Loucy (cell line): Measurements from ENCODE around the gene OR2AG1.

ENCODE experiments used
- H2AFZ ChIP-seq: fragments of 200-600 bp; sonication (generic); 2 replicates; pipeline ENCODE4 v1.6.0; 2016; ENCODE audit warnings: antibody characterized with exemption, mild to moderate bottlenecking, low read length, moderate library complexity
- H3F3A ChIP-seq: fragments of 200-600 bp; 2 replicates; pipeline ENCODE4 v1.6.0; 2016; ENCODE audit warnings: antibody characterized with exemption, low read depth, mild to moderate bottlenecking
- H3K27me3 ChIP-seq: fragments of 200-600 bp; sonication (generic); 2 replicates; pipeline ENCODE4 v1.6.1; 2014; ENCODE audit warnings: low read length, mild to moderate bottlenecking; ENCODE audit not compliant: insufficient read depth, poor library complexity, severe bottlenecking
- H3K36me3 ChIP-seq: fragments of 200-600 bp; sonication (generic); 2 replicates; pipeline ENCODE4 v1.6.1; 2016; ENCODE audit warnings: low read length; ENCODE audit not compliant: insufficient read depth
- H3K4me1 ChIP-seq: fragments of 200-600 bp; sonication (generic); 2 replicates; pipeline ENCODE4 v1.5.1; 2014; ENCODE audit warnings: low read length, mild to moderate bottlenecking; ENCODE audit not compliant: insufficient read depth, poor library complexity, severe bottlenecking
- H3K4me2 ChIP-seq: fragments of 200-600 bp; sonication (generic); 2 replicates; pipeline ENCODE4 v1.6.0; 2014; ENCODE audit warnings: antibody characterized with exemption, low read length, low read depth, mild to moderate bottlenecking; ENCODE audit not compliant: poor library complexity, severe bottlenecking
- H3K4me3 ChIP-seq: fragments of 200-600 bp; sonication (generic); 2 replicates; pipeline ENCODE4 v1.5.1; 2014; ENCODE audit warnings: low read length, mild to moderate bottlenecking, mixed read lengths; ENCODE audit not compliant: poor library complexity, severe bottlenecking
- H3K79me2 ChIP-seq: fragments of 200-600 bp; sonication (generic); 2 replicates; pipeline ENCODE4 v1.6.1; 2014; ENCODE audit warnings: low read length; ENCODE audit not compliant: insufficient read depth
- H3K9ac ChIP-seq: fragments of 200-600 bp; sonication (generic); 2 replicates; pipeline ENCODE4 v1.6.0; 2014; ENCODE audit warnings: mild to moderate bottlenecking, low read depth, low read length, moderate library complexity; ENCODE audit not compliant: poor library complexity, severe bottlenecking
- H3K9me2 ChIP-seq: fragments of 200-600 bp; sonication (generic); replicated peaks from 2 replicates; pipeline ENCODE4 v1.6.1; 2016; ENCODE audit warnings: low read depth, low read length, mixed read lengths
- H3K9me3 ChIP-seq: fragments of 200-600 bp; sonication (generic); 2 replicates; pipeline ENCODE4 v1.6.1; 2014; ENCODE audit warnings: mild to moderate bottlenecking, antibody characterized with exemption, low read length, low read depth; ENCODE audit not compliant: insufficient read depth
- H4K20me1 ChIP-seq: fragments of 200-600 bp; sonication (generic); 2 replicates; pipeline ENCODE4 v1.6.0; 2014; ENCODE audit warnings: antibody characterized with exemption, low read length, mild to moderate bottlenecking; ENCODE audit not compliant: insufficient read depth, poor library complexity, severe bottlenecking
- CTCF ChIP-seq: fragments of 200-600 bp; sonication (generic); conservative IDR thresholded peaks from 2 replicates; pipeline ENCODE4 v1.5.1; 2014; ENCODE audit warnings: mild to moderate bottlenecking, antibody characterized with exemption, low read length
- EZH2phosphoT487 ChIP-seq: fragments of 200-600 bp; IDR thresholded peaks from 2 replicates; pipeline ENCODE4 v1.6.1; 2018; ENCODE audit warnings: antibody characterized with exemption, mild to moderate bottlenecking, moderate library complexity, borderline replicate concordance

The OR2AG1 gene

GRCh38 chr11:6782720-6783119, at the start of gene OR2AG1:
Gene OR2AG1 (plus strand): TSS chr11:6783020. CDS start chr11:6785038, 2,018 bp downstream.
- Histone ChIP-seq H3K9ac (no peak within 1 kb of the TSS), H3K9me2 (no peaks in the 10 kb centered on the region; the same call in 1 of the 2 replicates), H3K4me3 (no peak within 1 kb of the TSS), H4K20me1 (no peaks in the 10 kb centered on the region), H3K79me2 (no peaks in the 10 kb centered on the region), H3K9me3 (no peaks in the 10 kb centered on the region), H3K4me2 (no peak within 1 kb of the TSS), H3F3A (no peaks in the 10 kb centered on the region), H3K36me3 (no peaks in the 10 kb centered on the region), H3K27me3 (no peaks in the 10 kb centered on the region), H3K4me1 (no peaks in the 10 kb centered on the region), H2AFZ (no peak within 1 kb of the TSS)
- TF ChIP-seq CTCF (no peak), EZH2phosphoT487 (no peak)

- H4K20me1 ChIP-seq, result no peaks in the 10 kb centered on the region
- peaks cover 54% of the 10 kb centered on the region for H3K4me1 ChIP-seq
- H3K36me3 ChIP-seq, result no peaks in the 10 kb centered on the region
- H3F3A ChIP-seq, result peaks cover 26% of the 10 kb centered on the region
- no peaks in the 10 kb centered on the region for H3K27me3 ChIP-seq
- no peak overlapping the region for H3K9ac ChIP-seq
- no peak overlapping the region for H2AFZ ChIP-seq
- H3K4me2 ChIP-seq, result peak overlapping the region; percentile 79
- peaks cover 7% of the 10 kb centered on the region; the same call in 1 of the 2 replicates for H3K79me2 ChIP-seq
- H3K4me3 ChIP-seq, result peak overlapping the region; percentile 63
- TF ChIP-seq CTCF (no peak), EZH2phosphoT487 (no peak)
- H3K9me3 ChIP-seq, result no peaks in the 10 kb centered on the region
- no peaks in the 10 kb centered on the region for H3K9me2 ChIP-seq
Observed at GRCh38 chr11:6733326-6734275, 49.2 kb upstream of the OR2AG1 start.

- no peaks in the 10 kb centered on the region for H3K36me3 ChIP-seq
- H3K27me3 ChIP-seq, result no peaks in the 10 kb centered on the region
- H4K20me1 ChIP-seq, result no peaks in the 10 kb centered on the region
- H3K4me1 ChIP-seq, result peaks cover 60% of the 10 kb centered on the region
- no peaks in the 10 kb centered on the region for H3K9me2 ChIP-seq
- H3K79me2 ChIP-seq, result peaks cover 7% of the 10 kb centered on the region; the same call in 1 of the 2 replicates
- H3K9ac ChIP-seq, result peak overlapping the region; percentile 51
- H3K4me2 ChIP-seq, result peak overlapping the region; percentile 79
- TF ChIP-seq EZH2phosphoT487, result no peak
- no peak for TF ChIP-seq CTCF
- H2AFZ ChIP-seq, result no peak overlapping the region
- H3K4me3 ChIP-seq, result peak overlapping the region; percentile 63
- peaks cover 26% of the 10 kb centered on the region for H3F3A ChIP-seq
- no peaks in the 10 kb centered on the region for H3K9me3 ChIP-seq
Observed at GRCh38 chr11:6734616-6735015, 48.2 kb upstream of the OR2AG1 start.
